Measurements from ENCODE around the gene CCDC158. TPM values are rescaled to one million over a fixed set of nuclear protein-coding genes. Genes with fewer than 3 reads are reported as not detected.
A peak's percentile ranks its signal among the peaks of the same experiment; 100 is the strongest.

CCDC158 gene
- total and polyA plus RNA-seq, 2 experiments from 2014 or later = 0.21 to 0.27 TPM

- Histone ChIP-seq H3K27ac (ENCODE audit: low read depth) (no peak overlapping the region), H3K27me3 (ENCODE audit: insufficient read depth) (no peaks in the 10 kb centered on the region), H3K9me2 (ENCODE audit: insufficient read depth) (peaks cover 12% of the 10 kb centered on the region; the same call in 1 of the 2 replicates), H2AFZ (peak overlapping the region; percentile 15; the same call in 1 of the 2 replicates), H4K20me1 (replicated peaks; ENCODE audit: insufficient read depth) (no peaks in the 10 kb centered on the region), H3K36me3 (ENCODE audit: insufficient read depth) (no peaks in the 10 kb centered on the region), H3K79me2 (replicated peaks; ENCODE audit: insufficient read depth) (no peaks in the 10 kb centered on the region), H3K4me2 (no peak overlapping the region), H3K4me1 (ENCODE audit: insufficient read depth) (peaks cover 22% of the 10 kb centered on the region), H3F3A (replicated peaks; ENCODE audit: low read depth) (no peaks in the 10 kb centered on the region), H3K4me3 (no peak overlapping the region)
- no peak for TF ChIP-seq EZH2phosphoT487 (IDR thresholded peaks at IDR 0.05; ENCODE audit: unreplicated experiment)
- no peak for TF ChIP-seq JUNB (IDR thresholded peaks at IDR 0.05; ENCODE audit: unreplicated experiment)
- TF ChIP-seq CREB1 (CRISPR knock-in tag; IDR thresholded peaks at IDR 0.05; ENCODE audit: low read depth) = no peak
- TF ChIP-seq ZNF462 (CRISPR knock-in tag; IDR thresholded peaks at IDR 0.05) = no peak
- TF ChIP-seq POLR2AphosphoS5 (IDR thresholded peaks at IDR 0.05; ENCODE audit: low read depth) = no peak
- TF ChIP-seq EZH2 (IDR thresholded peaks at IDR 0.05; ENCODE audit: low read depth, unreplicated experiment) = no peak
- no peak for TF ChIP-seq NANOG (IDR thresholded peaks at IDR 0.05; ENCODE audit: borderline replicate concordance)
- no peak for TF ChIP-seq ETS1 (IDR thresholded peaks at IDR 0.05)
- no peak for TF ChIP-seq ZNF114 (CRISPR knock-in tag; IDR thresholded peaks at IDR 0.05)
- TF ChIP-seq ZNF331 (CRISPR knock-in tag; IDR thresholded peaks at IDR 0.05; ENCODE audit: low read depth) = no peak
- TF ChIP-seq CTCF (conservative IDR thresholded peaks at IDR 0.05; ENCODE audit: low read depth in 2 of 2) = no peak
- no peak for TF ChIP-seq STAT1 (IDR thresholded peaks at IDR 0.05; ENCODE audit: unreplicated experiment)
- H3K27ac Mint-ChIP-seq = no peak overlapping the region
- H3K4me1 Mint-ChIP-seq = peaks cover 28% of the 10 kb centered on the region
- H3K4me3 Mint-ChIP-seq = no peak overlapping the region
- peaks cover 3% of the 10 kb centered on the region for H3K27me3 Mint-ChIP-seq (ENCODE audit: insufficient read depth, low read depth, poor library complexity)
- H3K9me3 Mint-ChIP-seq = peaks cover 16% of the 10 kb centered on the region; the same call in 2 of the 3 replicates
- DNase-seq (ENCODE audit: low spot score) = no peak
- no peak for ATAC-seq
- H3K36me3 Mint-ChIP-seq (ENCODE audit: low read depth) = peaks cover 6% of the 10 kb centered on the region; the same call in 1 of the 3 replicates
Measured at GRCh38 chr4:76388160-76388908, 32.6 kb downstream of the CCDC158 start.
